ENCODE results near the gene FOXK1. TPM values are rescaled to one million over a fixed set of nuclear protein-coding genes. Genes with fewer than 3 reads are reported as not detected.

The FOXK1 gene
- total and polyA plus RNA-seq, 9 of the 15 experiments (the other 6 are each of a cell fraction or from before 2014, with no cell fraction given) = 0.32 to 45.5 (median 8.1) TPM

DNA sequence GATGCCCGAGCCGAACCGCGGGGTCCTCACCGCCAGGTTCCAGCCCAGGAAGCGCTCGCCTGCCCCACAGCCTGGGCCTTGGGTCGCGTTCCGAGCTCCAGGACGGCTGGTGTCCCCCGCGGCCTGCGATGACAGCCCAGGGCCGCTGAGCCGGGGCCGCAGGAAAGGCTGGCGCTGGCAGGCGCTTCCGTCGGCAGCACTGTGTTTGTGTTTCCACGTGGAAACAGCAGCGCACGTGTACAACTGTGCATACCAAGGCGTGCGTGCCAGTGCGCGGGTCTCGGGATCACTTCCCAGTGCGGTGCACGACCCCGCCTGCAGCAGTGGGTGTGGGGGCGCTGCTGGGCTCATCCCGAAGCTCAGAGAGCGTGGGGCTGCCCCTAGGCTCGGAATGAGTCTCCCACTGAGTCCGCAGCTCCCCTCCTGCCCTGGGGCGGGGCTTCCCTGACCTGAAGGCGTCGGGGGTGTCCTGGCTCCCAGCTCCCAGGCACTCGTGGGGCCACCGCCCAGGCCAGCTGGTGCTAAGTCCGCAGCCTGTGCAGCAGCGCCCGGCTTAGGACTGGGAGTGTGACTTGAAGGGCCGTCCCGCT lies 110.5 kb downstream of the FOXK1 start (continued):
- TF ChIP-seq RBM22 (IDR thresholded peaks at IDR 0.05; ENCODE audit: low read depth, low read length, poor library complexity, severe bottlenecking) (peak; percentile 55), RBM17 (IDR thresholded peaks at IDR 0.05; ENCODE audit: borderline replicate concordance, low read depth, low read length) (no peak), POLR2G (IDR thresholded peaks at IDR 0.05; ENCODE audit: low read depth, low read length) (peak; percentile 56; the same call in 1 of the 2 replicates), POLR3A (IDR thresholded peaks at IDR 0.05; ENCODE audit: borderline replicate concordance, extremely low read depth, insufficient read depth, insufficient read length) (no peak), KLF10 (CRISPR knock-in tag; IDR thresholded peaks at IDR 0.05) (no peak), NCOA1 (IDR thresholded peaks at IDR 0.05; ENCODE audit: low read depth) (no peak), NUFIP1 (IDR thresholded peaks at IDR 0.05; ENCODE audit: partially characterized antibody) (no peak), RBFOX2 (IDR thresholded peaks at IDR 0.05; ENCODE audit: low read depth, low read length) (0 out of 2 replicates have a peak, but pooled peaks have one; percentile 12)
- TF ChIP-seq, protein P1, sequence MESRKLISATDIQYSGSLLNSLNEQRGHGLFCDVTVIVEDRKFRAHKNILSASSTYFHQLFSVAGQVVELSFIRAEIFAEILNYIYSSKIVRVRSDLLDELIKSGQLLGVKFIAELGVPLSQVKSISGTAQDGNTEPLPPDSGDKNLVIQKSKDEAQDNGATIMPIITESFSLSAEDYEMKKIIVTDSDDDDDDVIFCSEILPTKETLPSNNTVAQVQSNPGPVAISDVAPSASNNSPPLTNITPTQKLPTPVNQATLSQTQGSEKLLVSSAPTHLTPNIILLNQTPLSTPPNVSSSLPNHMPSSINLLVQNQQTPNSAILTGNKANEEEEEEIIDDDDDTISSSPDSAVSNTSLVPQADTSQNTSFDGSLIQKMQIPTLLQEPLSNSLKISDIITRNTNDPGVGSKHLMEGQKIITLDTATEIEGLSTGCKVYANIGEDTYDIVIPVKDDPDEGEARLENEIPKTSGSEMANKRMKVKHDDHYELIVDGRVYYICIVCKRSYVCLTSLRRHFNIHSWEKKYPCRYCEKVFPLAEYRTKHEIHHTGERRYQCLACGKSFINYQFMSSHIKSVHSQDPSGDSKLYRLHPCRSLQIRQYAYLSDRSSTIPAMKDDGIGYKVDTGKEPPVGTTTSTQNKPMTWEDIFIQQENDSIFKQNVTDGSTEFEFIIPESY (CRISPR knock-in tag; IDR thresholded peaks at IDR 0.05) = 0 out of 2 replicates have a peak, but pooled peaks have one; percentile 6
- TF ChIP-seq, protein P2, sequence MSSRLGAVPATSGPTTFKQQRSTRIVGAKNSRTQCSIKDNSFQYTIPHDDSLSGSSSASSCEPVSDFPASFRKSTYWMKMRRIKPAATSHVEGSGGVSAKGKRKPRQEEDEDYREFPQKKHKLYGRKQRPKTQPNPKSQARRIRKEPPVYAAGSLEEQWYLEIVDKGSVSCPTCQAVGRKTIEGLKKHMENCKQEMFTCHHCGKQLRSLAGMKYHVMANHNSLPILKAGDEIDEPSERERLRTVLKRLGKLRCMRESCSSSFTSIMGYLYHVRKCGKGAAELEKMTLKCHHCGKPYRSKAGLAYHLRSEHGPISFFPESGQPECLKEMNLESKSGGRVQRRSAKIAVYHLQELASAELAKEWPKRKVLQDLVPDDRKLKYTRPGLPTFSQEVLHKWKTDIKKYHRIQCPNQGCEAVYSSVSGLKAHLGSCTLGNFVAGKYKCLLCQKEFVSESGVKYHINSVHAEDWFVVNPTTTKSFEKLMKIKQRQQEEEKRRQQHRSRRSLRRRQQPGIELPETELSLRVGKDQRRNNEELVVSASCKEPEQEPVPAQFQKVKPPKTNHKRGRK (tag; IDR thresholded peaks at IDR 0.05) = no peak
- TF ChIP-seq, protein P3, sequence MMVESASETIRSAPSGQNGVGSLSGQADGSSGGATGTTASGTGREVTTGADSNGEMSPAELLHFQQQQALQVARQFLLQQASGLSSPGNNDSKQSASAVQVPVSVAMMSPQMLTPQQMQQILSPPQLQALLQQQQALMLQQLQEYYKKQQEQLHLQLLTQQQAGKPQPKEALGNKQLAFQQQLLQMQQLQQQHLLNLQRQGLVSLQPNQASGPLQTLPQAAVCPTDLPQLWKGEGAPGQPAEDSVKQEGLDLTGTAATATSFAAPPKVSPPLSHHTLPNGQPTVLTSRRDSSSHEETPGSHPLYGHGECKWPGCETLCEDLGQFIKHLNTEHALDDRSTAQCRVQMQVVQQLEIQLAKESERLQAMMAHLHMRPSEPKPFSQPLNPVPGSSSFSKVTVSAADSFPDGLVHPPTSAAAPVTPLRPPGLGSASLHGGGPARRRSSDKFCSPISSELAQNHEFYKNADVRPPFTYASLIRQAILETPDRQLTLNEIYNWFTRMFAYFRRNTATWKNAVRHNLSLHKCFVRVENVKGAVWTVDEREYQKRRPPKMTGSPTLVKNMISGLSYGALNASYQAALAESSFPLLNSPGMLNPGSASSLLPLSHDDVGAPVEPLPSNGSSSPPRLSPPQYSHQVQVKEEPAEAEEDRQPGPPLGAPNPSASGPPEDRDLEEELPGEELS (CRISPR knock-in tag; IDR thresholded peaks at IDR 0.05; ENCODE audit: borderline replicate concordance) = no peak
- TF ChIP-seq, protein P4, sequence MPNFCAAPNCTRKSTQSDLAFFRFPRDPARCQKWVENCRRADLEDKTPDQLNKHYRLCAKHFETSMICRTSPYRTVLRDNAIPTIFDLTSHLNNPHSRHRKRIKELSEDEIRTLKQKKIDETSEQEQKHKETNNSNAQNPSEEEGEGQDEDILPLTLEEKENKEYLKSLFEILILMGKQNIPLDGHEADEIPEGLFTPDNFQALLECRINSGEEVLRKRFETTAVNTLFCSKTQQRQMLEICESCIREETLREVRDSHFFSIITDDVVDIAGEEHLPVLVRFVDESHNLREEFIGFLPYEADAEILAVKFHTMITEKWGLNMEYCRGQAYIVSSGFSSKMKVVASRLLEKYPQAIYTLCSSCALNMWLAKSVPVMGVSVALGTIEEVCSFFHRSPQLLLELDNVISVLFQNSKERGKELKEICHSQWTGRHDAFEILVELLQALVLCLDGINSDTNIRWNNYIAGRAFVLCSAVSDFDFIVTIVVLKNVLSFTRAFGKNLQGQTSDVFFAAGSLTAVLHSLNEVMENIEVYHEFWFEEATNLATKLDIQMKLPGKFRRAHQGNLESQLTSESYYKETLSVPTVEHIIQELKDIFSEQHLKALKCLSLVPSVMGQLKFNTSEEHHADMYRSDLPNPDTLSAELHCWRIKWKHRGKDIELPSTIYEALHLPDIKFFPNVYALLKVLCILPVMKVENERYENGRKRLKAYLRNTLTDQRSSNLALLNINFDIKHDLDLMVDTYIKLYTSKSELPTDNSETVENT (CRISPR knock-in tag; IDR thresholded peaks at IDR 0.05) = no peak
- TF ChIP-seq, protein P5, sequence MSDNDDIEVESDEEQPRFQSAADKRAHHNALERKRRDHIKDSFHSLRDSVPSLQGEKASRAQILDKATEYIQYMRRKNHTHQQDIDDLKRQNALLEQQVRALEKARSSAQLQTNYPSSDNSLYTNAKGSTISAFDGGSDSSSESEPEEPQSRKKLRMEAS (CRISPR knock-in tag; IDR thresholded peaks at IDR 0.05) = no peak

Data from K562 (cell line).